ENCODE data around the gene BCR. TPM values are rescaled to one million over a fixed set of nuclear protein-coding genes. Genes with fewer than 3 reads are reported as not detected.

The BCR gene
- total RNA-seq, 1 experiment from 2014 or later = 77.0 TPM

DNA sequence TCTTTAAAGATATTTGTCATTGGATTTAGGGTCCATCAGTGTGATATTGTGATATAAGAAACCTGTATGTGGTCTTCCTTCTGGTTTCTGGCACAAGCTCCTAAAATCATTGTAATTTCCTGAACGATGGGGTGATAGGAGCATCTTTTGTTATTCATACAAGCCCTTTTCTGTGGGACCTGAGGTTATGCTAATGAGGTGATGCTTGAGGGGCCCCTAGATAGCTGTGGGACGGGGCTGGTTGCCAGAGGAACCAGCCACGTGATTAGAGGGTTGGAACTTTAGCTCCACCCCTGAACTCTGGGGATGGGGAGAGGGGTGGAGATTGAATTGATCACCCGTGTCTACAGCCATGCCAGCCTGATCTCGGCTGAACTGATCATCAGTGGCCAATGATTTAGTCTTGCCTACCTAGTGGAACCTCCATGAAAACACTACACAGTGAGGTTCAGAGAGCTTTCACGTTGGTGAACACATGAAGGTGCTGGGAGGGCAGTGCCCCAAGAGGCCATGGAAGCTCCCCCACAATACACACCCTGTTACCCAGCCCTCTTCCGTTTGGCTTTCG, 62.8 kb downstream of the BCR start:
- H4K5ac ChIP-seq (ENCODE audit: insufficient read length, low read depth, low read length) = no peak overlapping the region
- H3K18ac ChIP-seq (ENCODE audit: insufficient read length, low read depth, low read length) = peak overlapping the region; percentile 76
- peak; percentile 88 for DNase-seq
- H2BK120ac ChIP-seq (ENCODE audit: low read depth, low read length, poor library complexity, severe bottlenecking) = no peak overlapping the region
- no peaks in the 10 kb centered on the region for H4K20me1 ChIP-seq (ENCODE audit: control insufficient read depth, insufficient read depth, insufficient read length)
- no peak overlapping the region for H3K23ac ChIP-seq (ENCODE audit: insufficient read length, low read depth, low read length)
- no peak overlapping the region for H2AK5ac ChIP-seq (ENCODE audit: insufficient read length, low read length)
- no peak overlapping the region for H3T11ph ChIP-seq (ENCODE audit: low read length)
- no peaks in the 10 kb centered on the region for H3K27me3 Mint-ChIP-seq (ENCODE audit: low read depth)
- H3K79me1 ChIP-seq (ENCODE audit: insufficient read depth, low read depth, low read length, poor library complexity, severe bottlenecking) = peaks cover 3% of the 10 kb centered on the region
- no CpG with 5 or more reads among the region's 8 CpGs for WGBS (ENCODE audit: extremely low coverage, insufficient read length, low lambda C conversion rate)
- H3K4me2 ChIP-seq (ENCODE audit: insufficient read depth, insufficient read length, low read length) = peak overlapping the region; percentile 58
- H3K4me1 Mint-ChIP-seq = peaks cover 82% of the 10 kb centered on the region in 2 experiments
- H2BK5ac ChIP-seq (ENCODE audit: insufficient read length, low read length) = peak overlapping the region; percentile 30
- H2BK15ac ChIP-seq (ENCODE audit: low read depth, low read length) = no peak overlapping the region
- TF ChIP-seq, protein P1, sequence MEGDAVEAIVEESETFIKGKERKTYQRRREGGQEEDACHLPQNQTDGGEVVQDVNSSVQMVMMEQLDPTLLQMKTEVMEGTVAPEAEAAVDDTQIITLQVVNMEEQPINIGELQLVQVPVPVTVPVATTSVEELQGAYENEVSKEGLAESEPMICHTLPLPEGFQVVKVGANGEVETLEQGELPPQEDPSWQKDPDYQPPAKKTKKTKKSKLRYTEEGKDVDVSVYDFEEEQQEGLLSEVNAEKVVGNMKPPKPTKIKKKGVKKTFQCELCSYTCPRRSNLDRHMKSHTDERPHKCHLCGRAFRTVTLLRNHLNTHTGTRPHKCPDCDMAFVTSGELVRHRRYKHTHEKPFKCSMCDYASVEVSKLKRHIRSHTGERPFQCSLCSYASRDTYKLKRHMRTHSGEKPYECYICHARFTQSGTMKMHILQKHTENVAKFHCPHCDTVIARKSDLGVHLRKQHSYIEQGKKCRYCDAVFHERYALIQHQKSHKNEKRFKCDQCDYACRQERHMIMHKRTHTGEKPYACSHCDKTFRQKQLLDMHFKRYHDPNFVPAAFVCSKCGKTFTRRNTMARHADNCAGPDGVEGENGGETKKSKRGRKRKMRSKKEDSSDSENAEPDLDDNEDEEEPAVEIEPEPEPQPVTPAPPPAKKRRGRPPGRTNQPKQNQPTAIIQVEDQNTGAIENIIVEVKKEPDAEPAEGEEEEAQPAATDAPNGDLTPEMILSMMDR (conservative IDR thresholded peaks at IDR 0.05) = no peak
- peaks cover 30% of the 10 kb centered on the region; the same call in 1 of the 2 replicates for H3K79me2 ChIP-seq (ENCODE audit: insufficient read depth, low read length)
- peak overlapping the region; percentile 49 to 75 for H3K4me3 Mint-ChIP-seq
- H3K36me3 Mint-ChIP-seq (ENCODE audit: insufficient read depth in 1 of 3, low read depth in 3 of 3) = peaks cover 14 to 21% (median 18%) of the 10 kb centered on the region in 3 experiments
- no peak overlapping the region for H4K8ac ChIP-seq (replicated peaks; ENCODE audit: insufficient read length, low read depth, low read length)
- H3K9me3 Mint-ChIP-seq = peaks cover 0 to 2% of the 10 kb centered on the region in 2 experiments; a peak in 3 of 5 replicates
- peaks cover 29% of the 10 kb centered on the region for H3K4me1 ChIP-seq (ENCODE audit: insufficient read depth, low read length)
- no peaks in the 10 kb centered on the region for H3K9me3 ChIP-seq (ENCODE audit: control insufficient read depth, low read depth, low read length)
- H3K56ac ChIP-seq (ENCODE audit: insufficient read length, low read depth, low read length) = no peak overlapping the region
- peak overlapping the region; percentile 87 for H3K27ac ChIP-seq (ENCODE audit: insufficient read length, low read depth, low read length)
- no peak overlapping the region for H4K91ac ChIP-seq (ENCODE audit: insufficient read length, low read depth, low read length)
- no peaks in the 10 kb centered on the region for H3K27me3 ChIP-seq (ENCODE audit: insufficient read depth, low read length)
- no peak overlapping the region for H2AFZ ChIP-seq (ENCODE audit: low read length)
- H3K9ac ChIP-seq (ENCODE audit: extremely low read depth, insufficient read length, low read length) = no peak overlapping the region
- no peak overlapping the region for H3K14ac ChIP-seq (ENCODE audit: insufficient read depth, low read length)
- H2BK12ac ChIP-seq (ENCODE audit: insufficient read length, low read depth, low read length) = no peak overlapping the region
- no peak overlapping the region for H3K4ac ChIP-seq (ENCODE audit: low read depth, low read length)
- H3K23me2 ChIP-seq (ENCODE audit: insufficient read length, low read depth, low read length, poor library complexity, severe bottlenecking) = peaks cover 4% of the 10 kb centered on the region
- no peak overlapping the region for H2BK20ac ChIP-seq (ENCODE audit: low read depth, low read length, poor library complexity, severe bottlenecking)
- peak overlapping the region; percentile 99 to 100 (median 99) for H3K27ac Mint-ChIP-seq
